ENCODE measurements around the gene ODAD2. TPM values are rescaled to one million over a fixed set of nuclear protein-coding genes. Genes with fewer than 3 reads are reported as not detected.
"Not testable (repeated sequence)": the region's sequence is repeated elsewhere in the genome, so short reads cannot be mapped to it uniquely, and the experiment has no call there.

ODAD2 gene
- total and polyA plus RNA-seq, 8 donors: 0.29 to 9.3 (median 4.6) TPM

- intact Hi-C loops (cut with DNase I): no loop called here
- TF ChIP-seq, protein P1, sequence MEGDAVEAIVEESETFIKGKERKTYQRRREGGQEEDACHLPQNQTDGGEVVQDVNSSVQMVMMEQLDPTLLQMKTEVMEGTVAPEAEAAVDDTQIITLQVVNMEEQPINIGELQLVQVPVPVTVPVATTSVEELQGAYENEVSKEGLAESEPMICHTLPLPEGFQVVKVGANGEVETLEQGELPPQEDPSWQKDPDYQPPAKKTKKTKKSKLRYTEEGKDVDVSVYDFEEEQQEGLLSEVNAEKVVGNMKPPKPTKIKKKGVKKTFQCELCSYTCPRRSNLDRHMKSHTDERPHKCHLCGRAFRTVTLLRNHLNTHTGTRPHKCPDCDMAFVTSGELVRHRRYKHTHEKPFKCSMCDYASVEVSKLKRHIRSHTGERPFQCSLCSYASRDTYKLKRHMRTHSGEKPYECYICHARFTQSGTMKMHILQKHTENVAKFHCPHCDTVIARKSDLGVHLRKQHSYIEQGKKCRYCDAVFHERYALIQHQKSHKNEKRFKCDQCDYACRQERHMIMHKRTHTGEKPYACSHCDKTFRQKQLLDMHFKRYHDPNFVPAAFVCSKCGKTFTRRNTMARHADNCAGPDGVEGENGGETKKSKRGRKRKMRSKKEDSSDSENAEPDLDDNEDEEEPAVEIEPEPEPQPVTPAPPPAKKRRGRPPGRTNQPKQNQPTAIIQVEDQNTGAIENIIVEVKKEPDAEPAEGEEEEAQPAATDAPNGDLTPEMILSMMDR (IDR thresholded peaks at IDR 0.05): no peak
- ATAC-seq (no peak), DNase-seq (no peak)
- Histone ChIP-seq H3K27me3 (no peaks in the 10 kb centered on the region), H3K27ac (no peak overlapping the region), H3K36me3 (no peaks in the 10 kb centered on the region), H3K4me1 (no peaks in the 10 kb centered on the region), H3K9me3 (no peaks in the 10 kb centered on the region), H3K4me3 (no peak overlapping the region)
Observed at GRCh38 chr10:27914888-27915287, 84.0 kb downstream of the ODAD2 start.

DNA sequence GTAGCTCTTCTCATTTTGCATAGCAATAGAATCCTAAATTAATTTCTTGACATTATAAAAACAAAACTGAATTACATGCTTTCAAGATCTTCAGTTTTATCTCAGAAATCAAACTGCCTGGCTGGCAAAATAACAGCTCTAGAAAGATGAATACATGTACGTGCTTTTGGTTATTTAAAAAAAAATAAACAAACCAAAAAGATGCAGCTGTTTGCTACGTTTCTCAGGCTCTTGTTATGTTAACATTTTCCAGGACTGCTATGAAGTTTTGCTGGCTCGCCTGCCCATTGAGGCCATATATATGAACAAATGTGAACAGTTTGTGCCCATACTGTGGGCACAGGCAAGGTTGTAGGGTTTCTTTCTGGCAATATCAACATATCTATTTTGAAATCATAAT is 86.6 kb downstream of the ODAD2 start:
- intact Hi-C loops (cut with DNase I): no loop called here
- Histone ChIP-seq H3K27ac (no peak overlapping the region), H3K36me3 (no peaks in the 10 kb centered on the region), H3K9me3 (no peaks in the 10 kb centered on the region), H3K4me3 (no peak overlapping the region), H3K27me3 (no peaks in the 10 kb centered on the region), H3K4me1 (no peaks in the 10 kb centered on the region)
- TF ChIP-seq, protein P1 (IDR thresholded peaks at IDR 0.05): no peak
- DNase-seq (peak in 2 of 4 donors; percentile 10 to 25), ATAC-seq (no peak)

GRCh38 chr10:27911539-27911938 is 87.3 kb downstream of the ODAD2 start:
- ATAC-seq: no peak

DNA sequence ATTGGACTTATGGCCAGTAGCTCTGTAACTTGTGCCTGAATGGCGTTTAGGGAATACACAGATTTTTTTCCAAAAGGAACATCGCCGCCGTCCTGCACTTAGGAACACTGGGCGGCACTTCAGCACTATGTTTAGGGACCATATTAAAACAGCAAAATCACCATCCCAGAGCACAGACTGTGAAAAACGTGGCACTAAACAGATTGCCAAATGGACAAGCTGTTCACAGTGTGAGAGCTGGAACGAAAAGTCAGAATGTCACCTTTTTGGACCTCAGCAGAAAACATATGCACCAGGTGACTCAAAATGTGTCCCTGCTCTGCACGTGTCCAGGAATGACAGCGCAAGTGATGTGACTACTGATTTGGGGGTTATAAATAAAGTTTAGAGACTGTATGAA is 87.9 kb downstream of the ODAD2 start:
- no peaks in the 10 kb centered on the region for H3K36me3 ChIP-seq
- no peak overlapping the region for H3K27ac ChIP-seq
- ATAC-seq (no peak), DNase-seq (peak in 1 of 4 donors; percentile 21)
- no peaks in the 10 kb centered on the region for H3K27me3 ChIP-seq
- no peaks in the 10 kb centered on the region for H3K4me1 ChIP-seq
- intact Hi-C loops (cut with DNase I): no loop called here
- TF ChIP-seq, protein P1 (IDR thresholded peaks at IDR 0.05): no peak
- H3K9me3 ChIP-seq: no peaks in the 10 kb centered on the region
- no peak overlapping the region for H3K4me3 ChIP-seq

More at GRCh38 chr10:27911539-27911938, 87.3 kb downstream of the ODAD2 start:
- no peaks in the 10 kb centered on the region for H3K27me3 ChIP-seq
- no peak overlapping the region for H3K27ac ChIP-seq
- DNase-seq: peak in 2 of 4 donors; percentile 64 to 71
- TF ChIP-seq, protein P1 (IDR thresholded peaks at IDR 0.05): no peak
- no peak overlapping the region for H3K4me3 ChIP-seq
- intact Hi-C loops (cut with DNase I): no loop called here
- no peaks in the 10 kb centered on the region for H3K9me3 ChIP-seq
- H3K4me1 ChIP-seq: no peaks in the 10 kb centered on the region
- H3K36me3 ChIP-seq: no peaks in the 10 kb centered on the region

- TF ChIP-seq, protein P1 (IDR thresholded peaks at IDR 0.05): no peak
- DNase-seq: no peak
- H3K36me3 ChIP-seq: no peaks in the 10 kb centered on the region
- intact Hi-C loops (cut with DNase I): no loop called here
- no peak for ATAC-seq
- H3K4me1 ChIP-seq: no peaks in the 10 kb centered on the region
- no peak overlapping the region for H3K27ac ChIP-seq
- no peaks in the 10 kb centered on the region for H3K27me3 ChIP-seq
- peaks cover 0 to 7% of the 10 kb centered on the region in 2 donors for H3K9me3 ChIP-seq
- no peak overlapping the region for H3K4me3 ChIP-seq
Observed at GRCh38 chr10:27908231-27908630, 90.6 kb downstream of the ODAD2 start.

DNA sequence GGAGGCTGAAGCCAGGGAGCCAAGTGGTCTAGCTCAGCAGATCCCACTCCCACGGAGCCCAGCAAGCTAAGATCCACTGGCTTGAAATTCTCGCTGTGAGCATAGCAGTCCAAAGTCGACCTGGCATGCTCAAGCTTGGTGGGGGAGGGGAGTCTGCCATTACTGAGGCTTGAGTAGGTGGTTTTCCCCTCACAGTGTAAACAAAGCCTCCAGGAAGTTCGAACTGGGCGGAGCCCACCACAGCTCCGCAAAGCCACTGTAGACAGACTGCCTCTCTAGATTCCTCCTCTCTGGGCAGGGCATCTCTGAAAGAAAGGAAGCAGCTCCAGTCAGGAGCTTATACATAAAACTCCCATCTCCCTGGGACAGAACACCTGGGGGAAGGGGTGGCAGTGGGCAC is 99.4 kb downstream of the ODAD2 start:
- H3K27ac ChIP-seq; H3K27me3 ChIP-seq; H3K36me3 ChIP-seq; H3K4me1 ChIP-seq; intact Hi-C loops (cut with DNase I); H3K4me3 ChIP-seq; H3K9me3 ChIP-seq: not testable (repeated sequence)
- peak; percentile 48 for ATAC-seq
- peak in 2 of 4 donors; percentile 13 to 52 for DNase-seq
